GM12875 (cell line): ENCODE measurements around the gene LDLRAD4.

Experiments used
- H3K4me3 ChIP-seq: one replicate; pipeline ENCODE4 v1.5.1; 2011; ENCODE audit warnings: low read depth, low read length, control low read depth
- CTCF ChIP-seq: IDR thresholded peaks from 2 replicates; pipeline ENCODE4 v1.5.1; 2011; ENCODE audit warnings: low read depth, mild to moderate bottlenecking, control low read depth, inconsistent platforms, low read length, moderate library complexity, borderline replicate concordance; ENCODE audit not compliant: insufficient read depth

Gene LDLRAD4

GRCh38 chr18:13227910-13228309, 9.3 kb downstream of the LDLRAD4 start:
- TF ChIP-seq CTCF = no peak
- H3K4me3 ChIP-seq = no peak overlapping the region

DNA sequence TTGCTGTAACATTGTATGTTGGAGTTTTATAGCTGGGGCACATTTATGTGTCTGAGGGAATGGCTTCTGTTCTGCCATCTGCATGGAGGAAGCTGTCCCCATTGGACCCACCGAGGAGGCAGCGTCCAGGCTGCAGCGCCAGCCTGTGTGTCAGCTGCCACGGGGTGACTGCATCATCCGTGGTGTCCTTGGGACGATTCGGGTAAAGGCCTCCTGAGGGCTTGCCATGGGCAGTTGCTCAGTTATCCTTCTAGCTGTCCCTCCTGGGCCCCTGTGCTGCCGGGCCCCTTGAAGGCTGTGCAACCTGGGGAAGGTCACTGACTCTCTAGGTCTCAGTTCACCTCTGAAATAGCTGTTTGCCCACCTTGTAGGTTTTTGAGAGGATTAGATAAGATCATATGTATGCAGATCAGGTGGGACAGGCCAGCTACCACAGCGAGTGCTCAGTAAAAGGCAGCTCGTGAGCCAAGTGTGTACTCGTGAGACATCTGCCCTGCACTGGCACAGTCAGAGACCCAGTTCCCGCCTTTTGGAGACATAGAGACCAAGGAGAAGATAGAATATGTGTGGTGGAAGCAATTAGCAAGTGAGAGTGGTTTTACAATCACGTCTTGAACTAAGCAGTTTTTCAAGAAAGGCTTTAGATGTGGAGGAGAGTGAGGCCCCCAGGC, 10.6 kb downstream of the LDLRAD4 start:
- H3K4me3 ChIP-seq = no peak overlapping the region
- no peak for TF ChIP-seq CTCF

DNA sequence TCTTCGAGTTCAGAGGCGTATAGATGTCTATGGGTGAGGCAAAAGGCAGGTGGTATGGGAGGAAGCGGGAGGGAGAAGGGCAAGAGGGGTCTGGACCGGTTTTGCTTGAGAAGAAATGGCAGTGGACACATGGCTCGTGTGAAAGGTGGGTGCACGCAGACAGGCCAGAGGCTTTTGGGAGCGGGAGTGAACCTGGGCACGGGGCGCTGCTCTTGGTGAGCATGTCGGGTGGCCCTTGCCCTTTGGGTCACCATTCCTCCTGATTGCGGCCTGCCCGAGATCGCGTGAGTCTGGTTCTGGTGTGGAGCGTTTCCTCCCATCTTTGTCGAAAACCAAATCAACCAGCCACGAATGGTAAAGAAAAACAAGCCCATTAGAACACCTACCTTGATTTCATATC, 12.6 kb downstream of the LDLRAD4 start:
- TF ChIP-seq CTCF = no peak
- H3K4me3 ChIP-seq = no peak overlapping the region

- no peak overlapping the region for H3K4me3 ChIP-seq
- TF ChIP-seq CTCF = no peak
These were observed 13.7 kb downstream of the LDLRAD4 start for GRCh38 chr18:13232086-13232917.

GRCh38 chr18:13232971-13233786, 14.6 kb downstream of the LDLRAD4 start:
- no peak for TF ChIP-seq CTCF
- H3K4me3 ChIP-seq = no peak overlapping the region

DNA sequence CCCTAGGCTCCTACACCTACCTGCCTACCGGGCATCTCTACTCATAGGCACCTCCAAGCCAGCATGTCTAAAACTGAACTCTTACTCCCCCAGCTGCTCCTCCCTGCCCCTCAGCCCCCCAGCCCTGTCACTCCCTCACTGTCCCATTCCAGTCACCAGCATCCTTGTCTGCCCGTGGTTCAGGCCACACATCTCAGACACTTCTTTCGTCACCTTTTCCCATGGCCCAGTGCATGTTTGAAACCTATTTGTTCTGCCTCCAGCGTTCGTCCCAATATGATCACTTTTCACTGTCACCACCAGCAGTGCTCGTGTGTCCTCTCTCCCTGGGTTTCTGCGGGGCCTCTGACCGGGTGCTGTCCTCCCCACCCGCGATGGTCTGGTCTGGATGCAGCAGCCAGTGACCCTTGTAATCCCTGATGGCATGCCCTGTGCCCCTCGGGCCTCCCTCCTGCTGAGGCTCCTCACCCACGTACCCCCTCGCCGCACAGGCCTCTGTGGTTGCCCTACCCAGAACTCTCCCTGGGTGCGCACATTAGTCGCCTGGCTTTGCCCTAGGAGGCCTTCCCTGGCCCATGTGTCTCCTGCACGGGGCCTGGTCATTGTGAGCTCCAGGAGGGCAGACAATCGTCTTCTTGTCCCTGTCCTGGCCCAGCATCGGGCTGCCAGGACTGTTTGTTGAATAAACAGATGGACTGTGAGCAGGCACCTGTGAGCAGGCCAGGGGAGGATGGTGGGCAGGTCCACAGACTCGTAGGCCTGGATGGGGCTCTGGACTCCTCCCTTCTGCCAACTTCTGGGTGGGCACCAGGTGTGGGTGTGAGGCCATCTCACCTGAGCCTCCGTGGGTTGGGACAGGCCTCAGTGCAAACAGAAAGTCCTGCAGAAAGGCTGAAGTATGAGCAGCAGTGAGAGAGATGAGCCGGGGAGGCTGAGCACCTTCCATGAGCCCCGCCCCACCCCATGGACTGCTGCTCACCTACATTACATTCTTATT, 15.5 kb downstream of the LDLRAD4 start:
- no peak for TF ChIP-seq CTCF
- no peak overlapping the region for H3K4me3 ChIP-seq
